ENCODE data around the gene ZG16B. TPM values are rescaled to one million over a fixed set of nuclear protein-coding genes. Genes with fewer than 3 reads are reported as not detected.

The ZG16B gene
- total RNA-seq, 1 donor, result 0.86 TPM

- TF ChIP-seq, protein P1, sequence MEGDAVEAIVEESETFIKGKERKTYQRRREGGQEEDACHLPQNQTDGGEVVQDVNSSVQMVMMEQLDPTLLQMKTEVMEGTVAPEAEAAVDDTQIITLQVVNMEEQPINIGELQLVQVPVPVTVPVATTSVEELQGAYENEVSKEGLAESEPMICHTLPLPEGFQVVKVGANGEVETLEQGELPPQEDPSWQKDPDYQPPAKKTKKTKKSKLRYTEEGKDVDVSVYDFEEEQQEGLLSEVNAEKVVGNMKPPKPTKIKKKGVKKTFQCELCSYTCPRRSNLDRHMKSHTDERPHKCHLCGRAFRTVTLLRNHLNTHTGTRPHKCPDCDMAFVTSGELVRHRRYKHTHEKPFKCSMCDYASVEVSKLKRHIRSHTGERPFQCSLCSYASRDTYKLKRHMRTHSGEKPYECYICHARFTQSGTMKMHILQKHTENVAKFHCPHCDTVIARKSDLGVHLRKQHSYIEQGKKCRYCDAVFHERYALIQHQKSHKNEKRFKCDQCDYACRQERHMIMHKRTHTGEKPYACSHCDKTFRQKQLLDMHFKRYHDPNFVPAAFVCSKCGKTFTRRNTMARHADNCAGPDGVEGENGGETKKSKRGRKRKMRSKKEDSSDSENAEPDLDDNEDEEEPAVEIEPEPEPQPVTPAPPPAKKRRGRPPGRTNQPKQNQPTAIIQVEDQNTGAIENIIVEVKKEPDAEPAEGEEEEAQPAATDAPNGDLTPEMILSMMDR (IDR thresholded peaks at IDR 0.05; ENCODE audit: insufficient read depth, low read depth, low read length), result no peak
- no peak for DNase-seq (ENCODE audit: low read depth)
- peak overlapping the region; percentile 5 for H3K4me3 ChIP-seq (ENCODE audit: low read depth, low read length)
Observed at GRCh38 chr16:2852731-2853507, 22.8 kb downstream of the ZG16B start.

- TF ChIP-seq, protein P1 (IDR thresholded peaks at IDR 0.05; ENCODE audit: insufficient read depth, low read depth, low read length), result no peak
- DNase-seq (ENCODE audit: low read depth), result no peak
- H3K4me3 ChIP-seq (ENCODE audit: low read depth, low read length), result no peak overlapping the region
Observed at GRCh38 chr16:2853531-2854073, 23.5 kb downstream of the ZG16B start.

- H3K4me3 ChIP-seq (ENCODE audit: low read depth, low read length), result no peak overlapping the region
- DNase-seq (ENCODE audit: low read depth), result no peak
- TF ChIP-seq, protein P1 (IDR thresholded peaks at IDR 0.05; ENCODE audit: insufficient read depth, low read depth, low read length), result peak; percentile 47
Observed at GRCh38 chr16:2854700-2855309, 24.7 kb downstream of the ZG16B start.

DNA sequence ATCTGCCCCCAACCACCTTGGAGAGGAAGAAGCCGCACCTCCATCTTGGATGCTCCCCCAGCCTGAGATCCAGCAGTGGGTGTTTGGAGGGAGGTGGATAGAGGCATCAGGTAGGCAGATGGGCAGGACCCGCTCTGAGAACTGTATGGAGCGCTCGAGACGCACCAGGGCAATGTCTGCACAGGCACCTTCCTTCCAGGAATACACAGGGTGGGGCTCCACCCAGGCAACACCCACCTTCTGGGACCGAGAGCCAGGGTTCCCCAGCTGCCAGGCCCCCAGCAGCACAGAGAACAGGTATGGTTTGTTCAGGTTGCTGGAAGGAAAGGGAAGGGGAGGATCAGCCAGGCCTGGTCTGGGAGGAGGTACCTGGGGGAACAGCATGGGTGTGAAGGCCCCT is 25.4 kb downstream of the ZG16B start:
- H3K4me3 ChIP-seq (ENCODE audit: low read depth, low read length), result no peak overlapping the region
- TF ChIP-seq, protein P1 (IDR thresholded peaks at IDR 0.05; ENCODE audit: insufficient read depth, low read depth, low read length), result no peak
- no peak for DNase-seq (ENCODE audit: low read depth)

GRCh38 chr16:2856061-2856670 is 26.1 kb downstream of the ZG16B start:
- no peak for DNase-seq (ENCODE audit: low read depth)
- H3K4me3 ChIP-seq (ENCODE audit: low read depth, low read length), result no peak overlapping the region
- TF ChIP-seq, protein P1 (IDR thresholded peaks at IDR 0.05; ENCODE audit: insufficient read depth, low read depth, low read length), result no peak

- TF ChIP-seq, protein P1 (IDR thresholded peaks at IDR 0.05; ENCODE audit: insufficient read depth, low read depth, low read length), result no peak
- no peak overlapping the region for H3K4me3 ChIP-seq (ENCODE audit: low read depth, low read length)
- no peak for DNase-seq (ENCODE audit: low read depth)
Observed at GRCh38 chr16:2856686-2857450, 26.8 kb downstream of the ZG16B start.
